GM21360 (cell line): ENCODE results near the gene GATA3.

Experiments
- ATAC-seq: cut with Tn5 transposase; IDR thresholded peaks from one replicate; pipeline ENCODE4 v1.9.1; 2021; ENCODE audit warnings: mild to moderate bottlenecking, moderate library complexity; ENCODE audit not compliant: unreplicated experiment

Gene GATA3

GRCh38 chr10:8050556-8051108 lies 3.9 kb upstream of the GATA3 start:
- ATAC-seq: no peak

- ATAC-seq: no peak
Observed at GRCh38 chr10:8051109-8051821, 3.2 kb upstream of the GATA3 start.

- no peak for ATAC-seq
Observed at GRCh38 chr10:8051851-8052257, 2.6 kb upstream of the GATA3 start.

GRCh38 chr10:8052341-8052955 lies 2.0 kb upstream of the GATA3 start:
- ATAC-seq: no peak

- no peak for ATAC-seq
Observed at GRCh38 chr10:8052956-8053445, 1.5 kb upstream of the GATA3 start.

GRCh38 chr10:8053446-8054243 lies 843 bp upstream of the GATA3 start:
- ATAC-seq: peak; percentile 60

GRCh38 chr10:8054244-8054493 lies 319 bp upstream of the GATA3 start:
- ATAC-seq: peak; percentile 2

- no peak for ATAC-seq
Observed at GRCh38 chr10:8055420-8056349, 1.2 kb downstream of the GATA3 start.

GRCh38 chr10:8056378-8056777 lies 1.9 kb downstream of the GATA3 start:
- ATAC-seq: no peak

- peak; percentile 31 for ATAC-seq
Observed at GRCh38 chr10:8056871-8057331, 2.4 kb downstream of the GATA3 start.

- no peak for ATAC-seq
Observed at GRCh38 chr10:8057636-8058273, 3.3 kb downstream of the GATA3 start.

GRCh38 chr10:8058274-8059111 lies 4.0 kb downstream of the GATA3 start:
- no peak for ATAC-seq

- no peak for ATAC-seq
Observed at GRCh38 chr10:8059191-8059936, 4.9 kb downstream of the GATA3 start.

- peak; percentile 36 for ATAC-seq
Observed at GRCh38 chr10:8060010-8060703, 5.7 kb downstream of the GATA3 start.

- no peak for ATAC-seq
Observed at GRCh38 chr10:8060704-8061121, 6.2 kb downstream of the GATA3 start.

- ATAC-seq: no peak
Observed at GRCh38 chr10:8061274-8062211, 7.1 kb downstream of the GATA3 start.
